ENCODE data around the gene CBARP. TPM values are rescaled to one million over a fixed set of nuclear protein-coding genes. Genes with fewer than 3 reads are reported as not detected.
"Not testable (repeated sequence)": the region's sequence is repeated elsewhere in the genome, so short reads cannot be mapped to it uniquely, and the experiment has no call there.

The CBARP gene
- total and polyA plus RNA-seq, 7 donors = 0.41 to 19.0 (median 0.88) TPM

DNA sequence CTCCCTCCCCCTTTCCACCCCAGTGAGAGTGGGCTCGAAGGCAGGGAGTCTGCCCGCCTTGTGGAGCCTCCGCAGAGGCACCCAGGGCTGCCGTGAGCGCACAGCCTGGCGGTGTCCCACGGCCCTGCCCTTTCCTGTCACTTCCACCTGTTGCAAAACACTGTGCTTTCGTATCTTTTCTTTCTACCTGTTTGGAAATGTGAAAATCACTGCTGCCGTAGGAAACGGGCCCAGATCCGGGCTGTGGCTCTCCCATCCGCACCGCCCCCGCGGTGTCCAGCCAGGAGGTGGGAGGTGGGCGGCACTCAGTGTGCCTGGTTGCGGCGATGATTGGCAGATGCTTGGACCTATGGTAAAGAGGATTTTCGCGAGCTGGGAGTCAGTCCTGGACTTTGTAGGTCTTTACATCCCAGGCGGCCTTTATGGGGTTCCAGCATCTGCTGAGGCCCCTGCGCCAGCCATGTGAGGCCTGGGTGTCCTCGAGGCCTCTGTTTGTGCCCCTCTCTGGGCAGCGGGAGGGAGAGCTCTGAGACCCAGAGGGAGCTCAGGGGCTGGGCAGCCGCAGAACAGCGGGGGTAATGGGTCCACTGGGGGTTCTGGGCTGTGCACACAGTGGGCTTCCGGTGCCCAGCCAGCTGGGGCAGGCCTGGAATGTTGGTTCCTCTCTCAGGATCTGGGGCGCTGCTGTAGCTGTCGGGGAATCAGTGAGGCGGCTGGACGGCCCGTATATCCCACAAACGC is 26.1 kb downstream of the CBARP start:
- TF ChIP-seq CTCF (IDR thresholded peaks at IDR 0.05) = no peak
- peaks cover 82% of the 10 kb centered on the region for H3K4me1 ChIP-seq
- H3K27ac ChIP-seq = peak overlapping the region; percentile 99
- no peaks in the 10 kb centered on the region for H3K27me3 ChIP-seq (ENCODE audit: insufficient read depth in 3 of 3, low read length in 2 of 3)
- H3K36me3 ChIP-seq (ENCODE audit: insufficient read depth in 1 of 2, low read depth in 1 of 2) = peaks cover 0 to 6% of the 10 kb centered on the region in 2 donors
- H3K4me3 ChIP-seq = peak overlapping the region; percentile 18
- 76 to 83% (median 77%) methylated on average over 33 of the region's 33 CpGs for WGBS, 3 donors
- intact Hi-C loops (cut with DNase I) = loop anchor here in 1 of 2 donors (10.0 kb wide), 1 partner anchor 287 kb away; the partner anchor contains the start of gene ARID3A
- no peaks in the 10 kb centered on the region for H3K9me3 ChIP-seq
- peak; percentile 49 to 66 for DNase-seq
- ATAC-seq = no peak

GRCh38 chr19:1210227-1210538 is 27.6 kb downstream of the CBARP start:
- H3K9me3 ChIP-seq = no peaks in the 10 kb centered on the region
- intact Hi-C loops (cut with DNase I) = loop anchor here in 1 of 2 donors (10.0 kb wide), 1 partner anchor 285 kb away; the partner anchor contains the start of gene ARID3A
- H3K27me3 ChIP-seq (ENCODE audit: insufficient read depth in 3 of 3, low read length in 2 of 3) = no peaks in the 10 kb centered on the region
- H3K4me1 ChIP-seq = peaks cover 70% of the 10 kb centered on the region
- no peak for TF ChIP-seq CTCF (IDR thresholded peaks at IDR 0.05)
- peak overlapping the region; percentile 18 for H3K4me3 ChIP-seq
- peak overlapping the region; percentile 99 for H3K27ac ChIP-seq
- DNase-seq (no peak), ATAC-seq (no peak)
- H3K36me3 ChIP-seq (ENCODE audit: insufficient read depth in 1 of 2, low read depth in 1 of 2) = peaks cover 0 to 6% of the 10 kb centered on the region in 2 donors
- WGBS, 3 donors = 77 to 93% (median 78%) methylated on average over 13 of the region's 13 CpGs

DNA sequence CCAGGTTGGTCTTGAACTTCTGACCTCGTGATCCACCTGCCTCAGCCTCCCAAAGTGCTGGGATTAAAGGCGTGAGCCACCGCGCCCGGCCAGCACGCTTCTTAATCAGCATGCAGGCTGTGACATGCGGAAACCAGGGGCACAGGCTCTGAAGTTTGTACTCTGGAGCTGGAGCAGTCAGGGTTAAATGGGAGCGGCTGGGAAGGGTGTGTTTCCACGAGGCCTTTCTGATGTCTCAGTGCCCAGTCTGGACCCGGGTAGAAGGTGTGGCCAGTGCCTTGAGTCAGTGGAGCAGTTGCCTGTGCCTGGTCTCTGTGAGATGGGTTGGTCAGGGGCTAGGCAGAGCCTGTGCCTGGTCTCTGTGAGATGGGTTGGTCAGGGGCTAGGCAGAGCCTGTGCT is 29.0 kb downstream of the CBARP start:
- H3K36me3 ChIP-seq (ENCODE audit: insufficient read depth in 1 of 2, low read depth in 1 of 2); ATAC-seq; H3K9me3 ChIP-seq; intact Hi-C loops (cut with DNase I); H3K27me3 ChIP-seq (ENCODE audit: insufficient read depth in 3 of 3, low read length in 2 of 3): not testable (repeated sequence)
- Histone ChIP-seq H3K27ac (peak overlapping the region; percentile 99), H3K4me3 (peak overlapping the region; percentile 92), H3K4me1 (peaks cover 62% of the 10 kb centered on the region)
- WGBS, 3 donors = 68 to 72% (median 69%) methylated on average over 10 of the region's 10 CpGs
- DNase-seq = peak in 1 of 2 donors; percentile 18

DNA sequence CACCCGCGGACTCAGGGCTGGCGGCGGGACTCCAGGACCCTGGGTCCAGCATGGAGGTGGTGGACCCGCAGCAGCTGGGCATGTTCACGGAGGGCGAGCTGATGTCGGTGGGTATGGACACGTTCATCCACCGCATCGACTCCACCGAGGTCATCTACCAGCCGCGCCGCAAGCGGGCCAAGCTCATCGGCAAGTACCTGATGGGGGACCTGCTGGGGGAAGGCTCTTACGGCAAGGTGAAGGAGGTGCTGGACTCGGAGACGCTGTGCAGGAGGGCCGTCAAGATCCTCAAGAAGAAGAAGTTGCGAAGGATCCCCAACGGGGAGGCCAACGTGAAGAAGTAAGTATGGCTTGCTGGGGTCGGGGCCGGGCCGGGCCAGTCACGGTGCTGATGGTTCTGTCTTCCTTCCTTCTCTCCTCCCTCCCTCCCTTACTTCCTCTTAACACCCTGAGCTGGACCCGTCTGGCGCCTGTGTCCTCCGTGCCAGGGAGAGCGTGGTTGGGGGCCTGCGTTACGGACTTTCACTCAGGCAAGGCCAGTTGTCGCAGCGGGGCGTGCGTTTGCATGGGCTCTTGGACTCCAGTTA is 30.8 kb downstream of the CBARP start:
- no peaks in the 10 kb centered on the region for H3K9me3 ChIP-seq
- DNase-seq = peak in 1 of 2 donors; percentile 71
- no peaks in the 10 kb centered on the region for H3K27me3 ChIP-seq (ENCODE audit: insufficient read depth in 3 of 3, low read length in 2 of 3)
- H3K4me3 ChIP-seq = peak overlapping the region; percentile 92
- H3K4me1 ChIP-seq = peaks cover 46% of the 10 kb centered on the region
- peak in 3 of 4 donors; percentile 0 to 14 (median 14) for ATAC-seq
- intact Hi-C loops (cut with DNase I) = no loop called here
- WGBS, 3 donors = 1 to 4% (median 1%) methylated on average over 38 of the region's 38 CpGs
- peaks cover 0 to 3% of the 10 kb centered on the region in 2 donors for H3K36me3 ChIP-seq (ENCODE audit: insufficient read depth in 1 of 2, low read depth in 1 of 2)
- TF ChIP-seq CTCF (IDR thresholded peaks at IDR 0.05) = no peak
- peak overlapping the region; percentile 99 for H3K27ac ChIP-seq

DNA sequence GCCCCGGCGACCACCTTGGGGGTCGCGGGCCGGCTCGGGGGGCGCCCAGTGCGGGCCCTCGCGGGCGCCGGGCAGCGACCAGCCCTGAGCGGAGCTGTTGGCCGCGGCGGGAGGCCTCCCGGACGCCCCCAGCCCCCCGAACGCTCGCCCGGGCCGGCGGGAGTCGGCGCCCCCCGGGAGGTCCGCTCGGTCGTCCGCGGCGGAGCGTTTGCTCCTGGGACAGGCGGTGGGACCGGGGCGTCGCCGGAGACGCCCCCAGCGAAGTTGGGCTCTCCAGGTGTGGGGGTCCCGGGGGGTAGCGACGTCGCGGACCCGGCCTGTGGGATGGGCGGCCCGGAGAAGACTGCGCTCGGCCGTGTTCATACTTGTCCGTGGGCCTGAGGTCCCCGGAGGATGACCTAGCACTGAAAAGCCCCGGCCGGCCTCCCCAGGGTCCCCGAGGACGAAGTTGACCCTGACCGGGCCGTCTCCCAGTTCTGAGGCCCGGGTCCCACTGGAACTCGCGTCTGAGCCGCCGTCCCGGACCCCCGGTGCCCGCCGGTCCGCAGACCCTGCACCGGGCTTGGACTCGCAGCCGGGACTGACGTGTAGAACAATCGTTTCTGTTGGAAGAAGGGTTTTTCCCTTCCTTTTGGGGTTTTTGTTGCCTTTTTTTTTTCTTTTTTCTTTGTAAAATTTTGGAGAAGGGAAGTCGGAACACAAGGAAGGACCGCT is 31.5 kb downstream of the CBARP start:
- peaks cover 0 to 3% of the 10 kb centered on the region in 2 donors for H3K36me3 ChIP-seq (ENCODE audit: insufficient read depth in 1 of 2, low read depth in 1 of 2)
- intact Hi-C loops (cut with DNase I) = no loop called here
- H3K27ac ChIP-seq = peak overlapping the region; percentile 99
- TF ChIP-seq CTCF (IDR thresholded peaks at IDR 0.05) = no peak
- H3K27me3 ChIP-seq (ENCODE audit: insufficient read depth in 3 of 3, low read length in 2 of 3) = no peaks in the 10 kb centered on the region
- peak in 1 of 2 donors; percentile 58 for DNase-seq
- no peak for ATAC-seq
- 1 to 2% (median 1%) methylated on average over 66 to 78 of the region's 78 CpGs for WGBS, 3 donors
- peaks cover 39% of the 10 kb centered on the region for H3K4me1 ChIP-seq
- no peaks in the 10 kb centered on the region for H3K9me3 ChIP-seq
- peak overlapping the region; percentile 92 for H3K4me3 ChIP-seq

Data from psoas muscle (tissue), 8 donors.